Endodermal cell (in vitro differentiated cells): Measurements from ENCODE around the gene LHPP. TPM values are rescaled to one million over a fixed set of nuclear protein-coding genes. Genes with fewer than 3 reads are reported as not detected.

Experiments
- DNase-seq: peaks from one replicate; pipeline ENCODE4 v3.0.0-alpha.2; 2017
- H3K27ac ChIP-seq: 2 replicates; pipeline ENCODE4 v1.5.1; 2013; ENCODE audit warnings: mild to moderate bottlenecking, low read depth, low read length, moderate library complexity
- H3K27me3 ChIP-seq: 2 replicates; pipeline ENCODE4 v1.6.1; 2013; ENCODE audit warnings: mild to moderate bottlenecking, low read length, moderate library complexity; ENCODE audit not compliant: insufficient read depth, control insufficient read depth, poor library complexity, severe bottlenecking
- H3K36me3 ChIP-seq: 2 replicates; pipeline ENCODE4 v1.7.0; 2013; ENCODE audit warnings: mild to moderate bottlenecking, low read length, moderate library complexity; ENCODE audit not compliant: control insufficient read depth, insufficient read depth
- H3K4me1 ChIP-seq: one replicate; pipeline ENCODE4 v1.7.0; 2013; ENCODE audit warnings: low read length; ENCODE audit not compliant: control insufficient read depth, insufficient read depth
- H3K4me3 ChIP-seq: 2 replicates; pipeline ENCODE4 v1.5.1; 2013; ENCODE audit warnings: mild to moderate bottlenecking, low read length, moderate library complexity
- H3K9ac ChIP-seq: 2 replicates; pipeline ENCODE4 v1.6.1; 2013; ENCODE audit warnings: mild to moderate bottlenecking, low read length, moderate library complexity; ENCODE audit not compliant: poor library complexity, severe bottlenecking; ENCODE audit errors: extremely low read depth
- H3K9me3 ChIP-seq: 2 replicates; pipeline ENCODE4 v1.6.1; 2013; ENCODE audit warnings: mild to moderate bottlenecking, low read length, moderate library complexity; ENCODE audit not compliant: control insufficient read depth
- H3K27ac Mint-ChIP-seq: 2 replicates; pipeline ENCODE4 v1.8.0; 2020; ENCODE audit warnings: mixed read lengths
- H3K27me3 Mint-ChIP-seq: 2 replicates; pipeline ENCODE4 v1.8.0; 2021; ENCODE audit warnings: mild to moderate bottlenecking, mixed read lengths; ENCODE audit not compliant: insufficient read depth
- H3K36me3 Mint-ChIP-seq: 2 replicates; pipeline ENCODE4 v1.8.0; 2020; ENCODE audit warnings: low read depth, mixed read lengths
- H3K4me1 Mint-ChIP-seq: 2 replicates; pipeline ENCODE4 v1.8.0; 2020; ENCODE audit warnings: mixed read lengths
- H3K4me3 Mint-ChIP-seq: 2 replicates; pipeline ENCODE4 v1.8.0; 2020; ENCODE audit warnings: mild to moderate bottlenecking, moderate library complexity, mixed read lengths
- H3K9me3 Mint-ChIP-seq: 2 replicates; pipeline ENCODE4 v1.8.0; 2020; ENCODE audit warnings: mild to moderate bottlenecking, mixed read lengths
- WGBS, 2 experiments: methylation state at CpG; one replicate each; pipeline versions ENCODE4 v1.1.5 to v1.1.7; 2013; ENCODE audit warnings: missing lambda C conversion rate in 2 of 2, mixed read lengths in 1 of 2; ENCODE audit not compliant: insufficient coverage in 1 of 2, insufficient read length in 1 of 2; 5-methylcytosine and 5-hydroxymethylcytosine counted together
- total RNA-seq, 2 donors: library from RNA; stranded (reverse); fragmentation: NEBNext Ultra II Directional in 1 of 2; extraction: Animal tissue kit (Norgen Biotek cat#: 25700) in 1 of 2; gene quantifications; 2 replicates in 1 of 2; 3 replicates in 1 of 2; pipeline ENCODE4 v1.2.1, GENCODE V29; 2021
- TF ChIP-seq, protein P1 (sequence below): fragments of 200-600 bp; sonication (generic); conservative IDR thresholded peaks from 2 replicates; pipeline ENCODE4 v1.5.0; 2021; ENCODE audit warnings: antibody characterized with exemption, mild to moderate bottlenecking

Gene LHPP
- total RNA-seq, 2 donors from 2014 or later = 23.3 to 24.8 TPM

DNA sequence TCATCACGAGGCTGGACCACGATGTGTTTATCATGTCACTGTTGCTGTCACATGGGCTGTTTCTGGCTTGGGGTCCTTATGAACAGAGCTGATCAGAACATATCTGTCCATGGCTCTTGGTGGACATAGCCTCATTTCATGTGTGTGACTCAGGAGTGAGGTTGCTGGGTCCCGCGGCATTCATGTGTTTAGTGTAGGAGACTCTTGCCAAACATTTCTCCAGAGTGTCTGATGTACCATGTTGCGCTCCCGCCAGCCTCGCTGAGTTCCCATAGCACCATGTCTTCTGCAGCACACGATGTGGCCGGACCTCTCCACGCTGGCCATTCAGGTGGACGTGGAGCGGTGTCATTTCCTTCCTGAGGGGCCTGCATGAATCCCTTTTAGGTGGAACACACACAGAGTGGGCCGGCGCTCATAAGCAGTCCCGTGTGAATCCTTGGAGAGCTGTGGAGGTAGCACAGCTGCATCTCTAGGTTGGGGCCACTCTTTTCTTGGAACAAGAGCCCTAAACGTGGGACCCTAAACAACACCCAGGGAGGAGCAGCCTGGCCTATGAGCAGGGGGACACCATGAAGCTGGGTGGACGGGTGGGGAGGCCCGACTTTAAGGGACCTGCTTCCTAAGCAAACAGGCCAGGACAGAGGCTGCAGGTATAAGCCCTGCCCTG lies 134.6 kb downstream of the LHPP start:
- H3K4me1 Mint-ChIP-seq = peaks cover 6% of the 10 kb centered on the region
- no peak overlapping the region for H3K27ac Mint-ChIP-seq

DNA sequence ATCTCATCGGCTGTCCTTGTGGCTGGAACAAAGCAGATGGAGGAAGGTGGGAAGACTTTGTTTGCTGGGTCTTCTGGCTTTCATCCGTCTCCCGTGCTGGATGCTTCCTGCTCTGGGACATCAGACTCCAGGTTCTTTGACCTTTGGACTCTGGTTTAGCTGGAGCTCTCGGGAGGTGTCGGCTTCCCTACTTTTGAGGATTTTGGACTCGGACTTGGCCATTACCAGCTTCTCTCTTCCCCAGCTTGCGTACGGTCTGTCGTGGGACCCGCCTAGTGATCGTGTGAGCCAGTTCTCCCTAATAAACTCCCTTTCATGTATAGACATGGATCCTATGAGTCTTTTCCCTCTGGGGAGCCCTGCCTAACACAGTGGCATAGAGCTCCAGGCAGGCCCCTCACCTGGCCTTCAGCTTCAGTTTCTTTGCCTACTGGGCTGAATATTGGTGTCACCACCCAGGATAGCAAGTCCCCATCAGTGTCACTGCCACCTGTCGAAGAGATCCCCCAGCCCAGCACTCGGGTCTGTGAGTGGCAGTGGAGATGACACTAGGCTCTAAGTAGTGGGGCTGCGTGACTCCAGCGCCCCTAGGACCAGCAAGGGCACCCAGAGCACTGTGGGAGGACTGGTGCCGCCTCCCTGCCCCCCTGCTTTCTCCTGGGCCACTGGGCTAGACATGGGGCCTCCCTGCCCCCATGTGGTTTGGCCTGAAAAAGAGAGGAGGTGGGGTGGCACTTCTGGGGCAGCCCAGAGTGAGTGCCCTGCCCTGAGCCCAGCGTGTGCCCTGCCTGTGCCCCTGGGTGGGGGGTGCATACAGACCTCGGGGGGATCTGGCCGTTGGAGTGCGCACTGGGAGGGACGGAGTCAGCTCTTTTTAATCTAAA lies 135.6 kb downstream of the LHPP start:
- H3K4me3 ChIP-seq = no peak overlapping the region
- H3K27me3 Mint-ChIP-seq = no peaks in the 10 kb centered on the region
- no peak overlapping the region for H3K4me3 Mint-ChIP-seq
- H3K9ac ChIP-seq = no peak overlapping the region
- H3K9me3 Mint-ChIP-seq = no peaks in the 10 kb centered on the region
- H3K27ac Mint-ChIP-seq = no peak overlapping the region
- 92 to 94% methylated on average over 15 to 21 of the region's 21 CpGs for WGBS, 2 experiments
- H3K27ac ChIP-seq = no peak overlapping the region
- no peaks in the 10 kb centered on the region for H3K27me3 ChIP-seq
- no peak for DNase-seq
- H3K4me1 Mint-ChIP-seq = peaks cover 6% of the 10 kb centered on the region
- H3K4me1 ChIP-seq = no peaks in the 10 kb centered on the region
- H3K36me3 ChIP-seq = no peaks in the 10 kb centered on the region
- no peaks in the 10 kb centered on the region for H3K36me3 Mint-ChIP-seq
- TF ChIP-seq, protein P1, sequence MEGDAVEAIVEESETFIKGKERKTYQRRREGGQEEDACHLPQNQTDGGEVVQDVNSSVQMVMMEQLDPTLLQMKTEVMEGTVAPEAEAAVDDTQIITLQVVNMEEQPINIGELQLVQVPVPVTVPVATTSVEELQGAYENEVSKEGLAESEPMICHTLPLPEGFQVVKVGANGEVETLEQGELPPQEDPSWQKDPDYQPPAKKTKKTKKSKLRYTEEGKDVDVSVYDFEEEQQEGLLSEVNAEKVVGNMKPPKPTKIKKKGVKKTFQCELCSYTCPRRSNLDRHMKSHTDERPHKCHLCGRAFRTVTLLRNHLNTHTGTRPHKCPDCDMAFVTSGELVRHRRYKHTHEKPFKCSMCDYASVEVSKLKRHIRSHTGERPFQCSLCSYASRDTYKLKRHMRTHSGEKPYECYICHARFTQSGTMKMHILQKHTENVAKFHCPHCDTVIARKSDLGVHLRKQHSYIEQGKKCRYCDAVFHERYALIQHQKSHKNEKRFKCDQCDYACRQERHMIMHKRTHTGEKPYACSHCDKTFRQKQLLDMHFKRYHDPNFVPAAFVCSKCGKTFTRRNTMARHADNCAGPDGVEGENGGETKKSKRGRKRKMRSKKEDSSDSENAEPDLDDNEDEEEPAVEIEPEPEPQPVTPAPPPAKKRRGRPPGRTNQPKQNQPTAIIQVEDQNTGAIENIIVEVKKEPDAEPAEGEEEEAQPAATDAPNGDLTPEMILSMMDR = no peak
- H3K9me3 ChIP-seq = no peaks in the 10 kb centered on the region

More for the DNA sequence above, 134.6 kb downstream of the LHPP start:
- Mint-ChIP-seq H3K36me3 (no peaks in the 10 kb centered on the region), H3K27me3 (no peaks in the 10 kb centered on the region), H3K4me3 (no peak overlapping the region), H3K9me3 (no peaks in the 10 kb centered on the region)
- TF ChIP-seq, protein P1 = no peak
- Histone ChIP-seq H3K4me3 (no peak overlapping the region), H3K4me1 (no peaks in the 10 kb centered on the region), H3K9ac (no peak overlapping the region), H3K27ac (no peak overlapping the region), H3K27me3 (no peaks in the 10 kb centered on the region), H3K9me3 (no peaks in the 10 kb centered on the region), H3K36me3 (no peaks in the 10 kb centered on the region)
- WGBS, 2 experiments = 93% methylated on average over 16 to 18 of the region's 18 CpGs
- no peak for DNase-seq

DNA sequence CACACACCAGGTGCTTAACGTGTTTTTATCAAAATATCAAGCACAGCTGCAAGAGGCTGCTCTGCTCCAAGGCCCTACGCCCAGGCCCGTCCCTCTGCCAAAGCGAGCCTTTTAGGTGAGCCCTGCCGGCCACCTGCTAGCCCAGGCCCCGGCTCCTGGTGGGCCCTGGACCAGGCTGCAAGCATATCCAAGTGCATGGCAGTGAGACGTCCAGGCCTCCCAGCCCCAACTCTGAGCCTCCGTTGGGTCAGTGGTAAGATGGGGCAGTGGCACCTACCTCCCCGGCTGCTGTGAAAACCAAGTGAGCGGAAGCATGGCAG lies 136.2 kb downstream of the LHPP start:
- Histone ChIP-seq H3K9me3 (no peaks in the 10 kb centered on the region), H3K4me1 (no peaks in the 10 kb centered on the region), H3K27me3 (no peaks in the 10 kb centered on the region), H3K9ac (no peak overlapping the region), H3K27ac (no peak overlapping the region), H3K36me3 (no peaks in the 10 kb centered on the region), H3K4me3 (no peak overlapping the region)
- H3K27me3 Mint-ChIP-seq = no peaks in the 10 kb centered on the region
- H3K27ac Mint-ChIP-seq = no peak overlapping the region
- no peak for DNase-seq
- no peaks in the 10 kb centered on the region for H3K9me3 Mint-ChIP-seq
- WGBS, 2 experiments = 92 to 98% methylated on average over 9 to 10 of the region's 10 CpGs
- H3K4me3 Mint-ChIP-seq = no peak overlapping the region
- TF ChIP-seq, protein P1 = no peak
- peaks cover 6% of the 10 kb centered on the region for H3K4me1 Mint-ChIP-seq
- H3K36me3 Mint-ChIP-seq = no peaks in the 10 kb centered on the region
